Brain pericyte (primary cell): ENCODE data around the gene OR4F6.

Source experiments
- DNase-seq: peaks from one replicate; pipeline ENCODE4 v3.0.0-alpha.2; 2012; ENCODE audit warnings: low read depth, low spot score

OR4F6 gene

GRCh38 chr15:101804941-101805340, 1.6 kb downstream of the OR4F6 start:
- no peak for DNase-seq

GRCh38 chr15:101805605-101806345, 2.5 kb downstream of the OR4F6 start:
- DNase-seq = no peak

- DNase-seq = no peak
Observed at GRCh38 chr15:101807345-101807945, 4.1 kb downstream of the OR4F6 start.

- no peak for DNase-seq
Observed at GRCh38 chr15:101808201-101808600, 4.9 kb downstream of the OR4F6 start.

DNA sequence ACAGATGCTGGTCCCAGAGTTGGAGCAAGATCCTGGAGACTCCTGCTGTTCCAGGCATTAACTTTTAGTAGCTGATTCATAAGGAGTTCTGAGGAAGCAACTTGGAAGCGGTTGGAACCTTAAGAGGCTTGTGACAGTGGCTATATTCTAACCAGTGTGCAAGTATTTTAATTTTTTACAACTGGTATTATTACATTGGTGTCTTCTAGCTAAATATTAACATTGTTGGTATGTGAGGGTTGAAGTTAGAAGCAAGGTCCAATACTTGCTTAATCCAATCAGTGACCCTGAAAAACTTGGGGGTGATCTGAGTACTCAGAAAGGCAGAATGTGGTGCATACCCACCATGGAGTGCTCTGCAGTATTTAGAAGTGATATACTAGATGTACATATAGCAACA, 7.1 kb downstream of the OR4F6 start:
- no peak for DNase-seq

DNA sequence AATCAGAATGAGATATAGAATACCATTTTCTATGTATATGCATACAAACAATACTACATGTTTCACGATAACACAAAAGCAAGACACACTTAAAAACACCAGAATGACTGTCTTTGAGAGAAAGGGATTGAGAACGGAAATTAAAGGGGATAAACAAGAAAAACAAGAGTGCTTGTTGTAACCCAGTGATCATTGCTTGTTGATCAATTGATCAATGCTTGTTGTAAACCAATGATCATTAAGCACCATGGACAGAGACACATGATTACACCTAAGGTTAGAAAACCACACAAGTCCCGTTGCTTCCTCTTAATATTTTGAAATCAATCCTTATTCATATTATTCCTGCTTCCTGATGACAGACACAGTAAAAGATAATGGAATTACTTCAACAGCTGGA, 7.6 kb downstream of the OR4F6 start:
- no peak for DNase-seq

DNA sequence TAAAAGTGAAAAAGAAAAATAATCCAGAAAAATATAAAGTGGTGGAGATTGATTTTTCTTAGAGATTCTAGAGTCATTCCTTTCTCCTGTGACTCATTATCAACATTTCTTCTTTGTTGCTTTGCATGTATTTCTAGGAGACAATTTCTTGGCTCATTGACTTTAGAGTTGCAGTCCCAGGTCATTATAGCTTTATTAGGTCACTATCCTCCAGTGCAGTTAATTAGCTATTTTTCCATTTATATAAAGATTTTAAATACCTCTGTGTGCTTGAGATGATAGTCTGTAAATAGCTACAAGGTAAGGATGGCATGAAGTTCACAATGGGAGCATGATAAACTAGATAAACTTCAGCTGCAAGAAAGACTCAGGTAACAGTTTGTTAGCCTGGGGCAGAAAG, 8.6 kb downstream of the OR4F6 start, which contains the start of gene OR4F15:
Gene OR4F15 (plus strand): TSS at position 301 of the 400 bp plus-strand sequence. CDS start 5,985 bp downstream, outside the sequence.
- no peak for DNase-seq

GRCh38 chr15:101813803-101814534, 10.7 kb downstream of the OR4F6 start:
- DNase-seq = no peak

DNA sequence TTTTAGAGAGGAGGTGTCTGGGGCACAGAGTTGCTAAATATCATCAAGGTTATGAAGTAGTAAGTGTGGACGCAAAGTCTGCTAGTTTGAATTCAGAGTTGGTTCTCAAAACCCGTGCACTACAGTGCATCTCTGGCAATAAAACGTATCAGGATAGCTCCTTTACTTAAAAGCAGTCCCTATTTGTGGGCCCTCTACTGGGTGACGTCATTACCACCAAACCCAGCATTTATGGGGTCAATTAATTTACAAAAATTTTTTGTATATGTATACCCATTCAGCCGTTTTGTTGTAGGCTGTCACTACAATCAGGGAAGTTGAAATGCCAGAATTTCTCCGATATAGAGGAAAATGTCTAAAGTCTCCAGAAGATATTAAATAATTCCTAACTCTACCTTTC, 17.5 kb downstream of the OR4F6 start:
- DNase-seq = no peak

DNA sequence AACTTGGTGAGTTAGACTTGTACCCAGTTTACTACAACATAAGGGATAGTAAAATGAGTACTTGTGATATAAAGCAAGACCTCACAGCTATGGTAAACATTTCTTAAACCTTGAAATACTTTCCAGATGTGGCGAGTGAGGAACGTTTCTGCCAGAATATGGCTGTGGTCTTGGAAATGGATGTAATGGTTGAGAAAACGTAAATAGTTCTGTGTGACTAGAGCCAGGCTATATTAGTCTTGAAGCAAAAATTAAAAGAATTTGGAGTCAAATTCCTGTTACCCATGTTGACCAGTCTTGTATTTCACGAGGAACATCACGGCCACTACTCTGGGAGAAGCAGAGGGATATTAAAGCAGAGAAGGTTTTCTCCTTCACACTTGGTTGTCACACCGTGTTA, 23.9 kb downstream of the OR4F6 start:
- DNase-seq = no peak

DNA sequence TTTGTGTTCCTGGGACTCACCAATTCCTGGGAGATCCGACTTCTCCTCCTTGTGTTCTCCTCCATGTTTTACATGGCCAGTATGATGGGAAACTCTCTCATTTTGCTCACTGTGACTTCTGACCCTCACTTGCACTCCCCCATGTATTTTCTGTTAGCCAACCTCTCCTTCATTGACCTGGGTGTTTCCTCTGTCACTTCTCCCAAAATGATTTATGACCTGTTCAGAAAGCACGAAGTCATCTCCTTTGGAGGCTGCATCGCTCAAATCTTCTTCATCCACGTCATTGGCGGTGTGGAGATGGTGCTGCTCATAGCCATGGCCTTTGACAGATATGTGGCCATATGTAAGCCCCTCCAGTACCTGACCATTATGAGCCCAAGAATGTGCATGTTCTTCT, 25.5 kb downstream of the OR4F6 start:
- DNase-seq = no peak

- no peak for DNase-seq
Observed at GRCh38 chr15:101841656-101842055, 38.3 kb downstream of the OR4F6 start.

GRCh38 chr15:101844916-101845315, 41.6 kb downstream of the OR4F6 start:
- DNase-seq = no peak

DNA sequence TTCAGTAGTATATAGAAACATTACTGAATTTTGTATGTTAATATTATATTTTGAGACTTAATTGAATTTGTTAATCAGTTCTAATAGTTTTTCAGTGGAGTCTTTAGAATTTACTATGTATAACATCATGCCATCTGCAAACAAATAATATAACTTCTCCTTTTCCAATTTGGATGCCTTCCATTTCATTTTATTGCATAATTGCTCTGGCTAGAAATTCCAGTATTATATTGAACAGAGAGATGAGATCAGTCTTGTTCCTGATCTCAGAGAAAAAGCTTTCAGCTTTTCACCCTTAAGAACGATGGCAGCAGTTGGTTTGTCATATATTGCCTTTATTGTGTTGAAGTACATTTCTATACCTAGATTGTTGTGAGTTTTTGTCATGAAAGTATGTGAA, 49.0 kb downstream of the OR4F6 start:
- DNase-seq = no peak
